ENCODE measurements around the gene C1orf53. TPM values are rescaled to one million over a fixed set of nuclear protein-coding genes. Genes with fewer than 3 reads are reported as not detected.

C1orf53 gene
- total and polyA plus RNA-seq, 2 of the 4 experiments (the other 2 are of a cell fraction): 4.8 to 7.0 TPM

- H3K4me3 ChIP-seq (ENCODE audit: insufficient read depth, low read depth, low read length): no peak overlapping the region
- dilution Hi-C loops (cut with HindIII; ENCODE audit: low sequenced_read_pairs, unreplicated experiment): no loop called here
These were observed 35.5 kb downstream of the C1orf53 start for GRCh38 chr1:197937892-197938291.

More at GRCh38 chr1:197937892-197938291, 35.5 kb downstream of the C1orf53 start:
- WGBS, 2 experiments (ENCODE audit: extremely low coverage in 2 of 2, insufficient read length in 1 of 2): 77% methylated on average over 3 of the region's 6 CpGs; no CpG with 5 or more reads in 1 of the 2 experiments
- no peaks in the 10 kb centered on the region for H4K20me1 ChIP-seq (ENCODE audit: insufficient read depth, low read length)
- no peak overlapping the region for H3K56ac ChIP-seq (ENCODE audit: extremely low read depth, insufficient read depth, low read length)
- ChIA-PET POLR2A (ENCODE audit: unreplicated experiment) (no interaction called here), CTCF (interaction anchor here (0.6 kb wide), 1 partner anchor 9 kb away, joined by 3 read pairs; no protein-coding TSS in a partner anchor)
- H3K36me3 ChIP-seq (ENCODE audit: control insufficient read depth, insufficient read depth, low read length): no peaks in the 10 kb centered on the region
- no peak overlapping the region for H2AFZ ChIP-seq (replicated peaks; ENCODE audit: low read length, poor library complexity)
- no peak for DNase-seq
- in situ Hi-C loops (cut with MboI; ENCODE audit: low sequenced_read_pairs): no loop called here
- no peak overlapping the region for H2BK20ac ChIP-seq (ENCODE audit: low read depth, low read length)
- H3K18ac ChIP-seq (ENCODE audit: low read depth, low read length): no peak overlapping the region
- H3K27me3 ChIP-seq (ENCODE audit: control insufficient read depth, insufficient read depth, low read length): no peaks in the 10 kb centered on the region
- H2BK120ac ChIP-seq (ENCODE audit: low read depth, low read length): no peak overlapping the region
- H3K9me1 ChIP-seq (ENCODE audit: insufficient read depth, low read length): no peaks in the 10 kb centered on the region
- TF ChIP-seq FOS (IDR thresholded peaks at IDR 0.05; ENCODE audit: low read depth, low read length) (no peak), CEBPB (IDR thresholded peaks at IDR 0.05; ENCODE audit: low read depth, low read length) (no peak)
- TF ChIP-seq, protein P1, sequence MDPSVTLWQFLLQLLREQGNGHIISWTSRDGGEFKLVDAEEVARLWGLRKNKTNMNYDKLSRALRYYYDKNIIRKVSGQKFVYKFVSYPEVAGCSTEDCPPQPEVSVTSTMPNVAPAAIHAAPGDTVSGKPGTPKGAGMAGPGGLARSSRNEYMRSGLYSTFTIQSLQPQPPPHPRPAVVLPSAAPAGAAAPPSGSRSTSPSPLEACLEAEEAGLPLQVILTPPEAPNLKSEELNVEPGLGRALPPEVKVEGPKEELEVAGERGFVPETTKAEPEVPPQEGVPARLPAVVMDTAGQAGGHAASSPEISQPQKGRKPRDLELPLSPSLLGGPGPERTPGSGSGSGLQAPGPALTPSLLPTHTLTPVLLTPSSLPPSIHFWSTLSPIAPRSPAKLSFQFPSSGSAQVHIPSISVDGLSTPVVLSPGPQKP (IDR thresholded peaks at IDR 0.05; ENCODE audit: borderline replicate concordance, low read depth, low read length): no peak
- H4K8ac ChIP-seq (ENCODE audit: low read depth in 2 of 2, low read length in 2 of 2): no peak overlapping the region
- H3K23ac ChIP-seq (ENCODE audit: low read depth, low read length): no peak overlapping the region
- no peaks in the 10 kb centered on the region for H3K9me3 ChIP-seq (ENCODE audit: control insufficient read depth, insufficient read depth, low read length)
- no peaks in the 10 kb centered on the region for H3K79me1 ChIP-seq (ENCODE audit: low read depth in 1 of 2, low read length in 2 of 2)
- intact Hi-C loops (cut with micrococcal nuclease): no loop called here
- no peak overlapping the region for H3K4me2 ChIP-seq (ENCODE audit: low read depth, low read length)
- ATAC-seq (ENCODE audit: low read depth): no peak
- H2BK15ac ChIP-seq (ENCODE audit: low read depth, low read length): no peak overlapping the region
- no peak overlapping the region for H4K91ac ChIP-seq (ENCODE audit: insufficient read depth, low read depth, low read length)
- no peak overlapping the region for H3K14ac ChIP-seq (replicated peaks; ENCODE audit: low read depth, low read length)
- BruUV-seq (replicated peaks): no TSS peak
- H3K4me1 ChIP-seq (ENCODE audit: control insufficient read depth, insufficient read depth, low read length): no peaks in the 10 kb centered on the region
- no peak overlapping the region for H3K27ac ChIP-seq (ENCODE audit: insufficient read depth, low read length)
- H4K5ac ChIP-seq (ENCODE audit: low read depth, low read length): no peak overlapping the region
- no peak overlapping the region for H3K9ac ChIP-seq (ENCODE audit: low read depth, low read length)
- no peak overlapping the region for H2AK9ac ChIP-seq (replicated peaks; ENCODE audit: low read depth, low read length, poor library complexity)
- no peak overlapping the region for H2BK5ac ChIP-seq (ENCODE audit: low read depth, low read length, poor library complexity, severe bottlenecking)
- no peak overlapping the region for H3K4ac ChIP-seq (ENCODE audit: low read depth, low read length)
- no peak overlapping the region for H2AK5ac ChIP-seq (ENCODE audit: low read depth, low read length)
